ENCODE data around the gene RNLS. TPM values are rescaled to one million over a fixed set of nuclear protein-coding genes. Genes with fewer than 3 reads are reported as not detected.

Gene RNLS
- total RNA-seq, 1 experiment from 2014 or later: 11.4 TPM

DNA sequence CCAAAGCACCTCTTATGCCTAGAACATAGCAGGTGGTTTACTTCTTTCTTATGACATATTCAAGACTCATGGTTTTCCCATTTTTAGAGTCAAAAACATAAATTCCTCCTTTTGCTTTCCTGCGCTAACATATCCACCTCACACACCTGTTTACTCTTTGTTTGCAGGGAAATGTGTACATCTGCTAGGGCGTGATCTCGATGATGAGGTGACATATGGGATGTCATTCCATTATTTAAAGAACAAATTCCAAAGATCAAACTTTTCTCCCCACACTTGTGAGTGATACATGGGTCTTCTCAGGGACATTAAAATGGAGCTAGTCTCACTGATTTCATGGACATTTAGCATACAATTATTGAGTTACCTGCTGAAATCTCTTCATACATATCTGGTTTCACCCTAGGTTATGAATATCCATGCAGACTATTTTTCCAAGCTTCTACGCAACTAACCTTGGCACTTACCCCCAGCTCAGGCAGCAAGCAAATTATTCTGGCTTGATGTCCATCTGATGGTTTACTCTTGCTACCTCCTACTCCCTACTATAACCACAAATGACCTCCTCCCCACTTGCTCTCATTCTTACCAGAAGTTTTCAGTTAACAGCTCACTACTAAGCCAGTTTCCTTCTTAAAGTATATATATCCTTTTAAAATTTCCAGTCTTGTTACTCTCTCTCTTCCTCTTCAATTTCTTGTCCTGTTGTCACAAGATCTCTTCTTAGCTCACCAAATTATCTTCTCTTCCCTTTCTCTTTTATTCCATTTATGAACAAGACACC is 208.5 kb downstream of the RNLS start:
- Histone ChIP-seq H3K4me1 (ENCODE audit: control insufficient read depth, insufficient read depth, low read length) (no peaks in the 10 kb centered on the region), H3K4me3 (ENCODE audit: low read depth in 2 of 2, low read length in 2 of 2) (no peak overlapping the region), H3K27me3 (ENCODE audit: control insufficient read depth, insufficient read depth, low read length) (no peaks in the 10 kb centered on the region; the same call in 1 of the 2 replicates), H3K9me3 (ENCODE audit: control insufficient read depth, insufficient read depth, low read depth, low read length) (no peaks in the 10 kb centered on the region), H3K27ac (ENCODE audit: low read length) (no peak overlapping the region), H3K36me3 (ENCODE audit: control insufficient read depth, insufficient read depth, low read length) (no peaks in the 10 kb centered on the region)
- ChIA-PET POLR2A (no interaction called here), CTCF (no interaction called here)
- no TSS peak for BruUV-seq (replicated peaks)
- intact Hi-C loops (cut with micrococcal nuclease; ENCODE audit: unreplicated experiment) (no loop called here), in situ Hi-C loops (cut with HindIII; ENCODE audit: low pct_unique_long_range_greater_than_20kb, low sequenced_read_pairs) (no loop called here)
- ATAC-seq (no peak), DNase-seq (ENCODE audit: low read depth, low spot score) (no peak)
- TF ChIP-seq, protein P1, sequence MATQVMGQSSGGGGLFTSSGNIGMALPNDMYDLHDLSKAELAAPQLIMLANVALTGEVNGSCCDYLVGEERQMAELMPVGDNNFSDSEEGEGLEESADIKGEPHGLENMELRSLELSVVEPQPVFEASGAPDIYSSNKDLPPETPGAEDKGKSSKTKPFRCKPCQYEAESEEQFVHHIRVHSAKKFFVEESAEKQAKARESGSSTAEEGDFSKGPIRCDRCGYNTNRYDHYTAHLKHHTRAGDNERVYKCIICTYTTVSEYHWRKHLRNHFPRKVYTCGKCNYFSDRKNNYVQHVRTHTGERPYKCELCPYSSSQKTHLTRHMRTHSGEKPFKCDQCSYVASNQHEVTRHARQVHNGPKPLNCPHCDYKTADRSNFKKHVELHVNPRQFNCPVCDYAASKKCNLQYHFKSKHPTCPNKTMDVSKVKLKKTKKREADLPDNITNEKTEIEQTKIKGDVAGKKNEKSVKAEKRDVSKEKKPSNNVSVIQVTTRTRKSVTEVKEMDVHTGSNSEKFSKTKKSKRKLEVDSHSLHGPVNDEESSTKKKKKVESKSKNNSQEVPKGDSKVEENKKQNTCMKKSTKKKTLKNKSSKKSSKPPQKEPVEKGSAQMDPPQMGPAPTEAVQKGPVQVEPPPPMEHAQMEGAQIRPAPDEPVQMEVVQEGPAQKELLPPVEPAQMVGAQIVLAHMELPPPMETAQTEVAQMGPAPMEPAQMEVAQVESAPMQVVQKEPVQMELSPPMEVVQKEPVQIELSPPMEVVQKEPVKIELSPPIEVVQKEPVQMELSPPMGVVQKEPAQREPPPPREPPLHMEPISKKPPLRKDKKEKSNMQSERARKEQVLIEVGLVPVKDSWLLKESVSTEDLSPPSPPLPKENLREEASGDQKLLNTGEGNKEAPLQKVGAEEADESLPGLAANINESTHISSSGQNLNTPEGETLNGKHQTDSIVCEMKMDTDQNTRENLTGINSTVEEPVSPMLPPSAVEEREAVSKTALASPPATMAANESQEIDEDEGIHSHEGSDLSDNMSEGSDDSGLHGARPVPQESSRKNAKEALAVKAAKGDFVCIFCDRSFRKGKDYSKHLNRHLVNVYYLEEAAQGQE (IDR thresholded peaks at IDR 0.05; ENCODE audit: insufficient read depth in 1 of 2, low read depth in 2 of 2, low read length in 1 of 2): no peak
- TF ChIP-seq, protein P2, sequence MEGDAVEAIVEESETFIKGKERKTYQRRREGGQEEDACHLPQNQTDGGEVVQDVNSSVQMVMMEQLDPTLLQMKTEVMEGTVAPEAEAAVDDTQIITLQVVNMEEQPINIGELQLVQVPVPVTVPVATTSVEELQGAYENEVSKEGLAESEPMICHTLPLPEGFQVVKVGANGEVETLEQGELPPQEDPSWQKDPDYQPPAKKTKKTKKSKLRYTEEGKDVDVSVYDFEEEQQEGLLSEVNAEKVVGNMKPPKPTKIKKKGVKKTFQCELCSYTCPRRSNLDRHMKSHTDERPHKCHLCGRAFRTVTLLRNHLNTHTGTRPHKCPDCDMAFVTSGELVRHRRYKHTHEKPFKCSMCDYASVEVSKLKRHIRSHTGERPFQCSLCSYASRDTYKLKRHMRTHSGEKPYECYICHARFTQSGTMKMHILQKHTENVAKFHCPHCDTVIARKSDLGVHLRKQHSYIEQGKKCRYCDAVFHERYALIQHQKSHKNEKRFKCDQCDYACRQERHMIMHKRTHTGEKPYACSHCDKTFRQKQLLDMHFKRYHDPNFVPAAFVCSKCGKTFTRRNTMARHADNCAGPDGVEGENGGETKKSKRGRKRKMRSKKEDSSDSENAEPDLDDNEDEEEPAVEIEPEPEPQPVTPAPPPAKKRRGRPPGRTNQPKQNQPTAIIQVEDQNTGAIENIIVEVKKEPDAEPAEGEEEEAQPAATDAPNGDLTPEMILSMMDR (IDR thresholded peaks at IDR 0.05): no peak
- no peak for TF ChIP-seq POLR2AphosphoS5 (IDR thresholded peaks at IDR 0.05; ENCODE audit: low read depth, low read length)
- no peak for TF ChIP-seq SIN3A (IDR thresholded peaks at IDR 0.05; ENCODE audit: borderline replicate concordance, insufficient read depth, low read depth, low read length)
- TF ChIP-seq TCF7L2 (IDR thresholded peaks at IDR 0.05; ENCODE audit: low read depth, low read length): no peak

DNA sequence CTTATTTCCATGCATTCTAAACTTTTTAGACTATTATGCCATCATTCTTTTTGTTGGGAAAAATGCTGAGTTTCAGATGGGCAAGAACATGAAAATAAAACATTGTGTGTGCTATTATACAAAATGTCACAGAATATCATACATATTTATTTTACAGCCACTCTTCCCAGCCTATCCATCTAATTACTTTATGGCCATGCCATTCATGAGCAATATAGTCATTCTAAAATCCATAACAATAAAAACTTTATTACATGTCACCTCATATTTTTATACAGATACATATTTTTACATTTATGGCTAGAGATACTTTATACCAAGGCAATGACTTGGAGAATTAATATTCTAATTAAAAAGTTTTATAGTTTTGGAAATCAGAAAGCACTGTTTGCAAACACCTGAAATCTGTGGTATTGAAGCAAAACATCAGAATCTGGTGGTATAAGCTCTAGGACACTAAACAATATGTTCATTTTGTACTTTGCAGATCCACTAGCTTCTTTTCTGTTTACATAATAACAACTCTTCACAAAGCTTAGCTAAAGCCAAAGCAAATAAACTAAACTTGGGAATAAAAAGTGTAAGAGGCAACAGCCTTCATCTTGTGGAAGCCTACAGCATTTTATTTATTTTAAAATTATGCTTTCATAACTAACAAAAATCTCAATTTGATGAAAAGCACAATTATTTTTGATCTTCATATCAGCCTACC is 210.1 kb downstream of the RNLS start:
- no peaks in the 10 kb centered on the region; the same call in 1 of the 2 replicates for H3K27me3 ChIP-seq (ENCODE audit: control insufficient read depth, insufficient read depth, low read length)
- no peak overlapping the region for H3K27ac ChIP-seq (ENCODE audit: low read length)
- DNase-seq (ENCODE audit: low read depth, low spot score) (no peak), ATAC-seq (no peak)
- POLR2A ChIA-PET: no interaction called here
- H3K4me3 ChIP-seq (ENCODE audit: low read depth in 2 of 2, low read length in 2 of 2): no peak overlapping the region
- no peaks in the 10 kb centered on the region for H3K36me3 ChIP-seq (ENCODE audit: control insufficient read depth, insufficient read depth, low read length)
- intact Hi-C loops (cut with micrococcal nuclease; ENCODE audit: unreplicated experiment) (no loop called here), in situ Hi-C loops (cut with HindIII; ENCODE audit: low pct_unique_long_range_greater_than_20kb, low sequenced_read_pairs) (no loop called here)
- BruUV-seq (replicated peaks): no TSS peak
- peaks cover 3% of the 10 kb centered on the region; the same call in 1 of the 2 replicates for H3K9me3 ChIP-seq (ENCODE audit: control insufficient read depth, insufficient read depth, low read depth, low read length)
- H3K4me1 ChIP-seq (ENCODE audit: control insufficient read depth, insufficient read depth, low read length): no peaks in the 10 kb centered on the region
- CTCF ChIA-PET: no interaction called here
- TF ChIP-seq, protein P2 (IDR thresholded peaks at IDR 0.05): no peak
- TF ChIP-seq, protein P1 (IDR thresholded peaks at IDR 0.05; ENCODE audit: insufficient read depth in 1 of 2, low read depth in 2 of 2, low read length in 1 of 2): no peak
- TF ChIP-seq TCF7L2 (IDR thresholded peaks at IDR 0.05; ENCODE audit: low read depth, low read length): no peak
- TF ChIP-seq SIN3A (IDR thresholded peaks at IDR 0.05; ENCODE audit: borderline replicate concordance, insufficient read depth, low read depth, low read length): no peak
- TF ChIP-seq POLR2AphosphoS5 (IDR thresholded peaks at IDR 0.05; ENCODE audit: low read depth, low read length): no peak

Measured in Panc1 (cell line).